NCI-H1694 (cell line): ENCODE results near the gene SLC45A2.
"Not testable (repeated sequence)": the region's sequence is repeated elsewhere in the genome, so short reads cannot be mapped to it uniquely, and the experiment has no call there.

Source experiments
- DNase-seq: peaks from one replicate; lab custom pipeline; 2025; lab: John Stamatoyannopoulos, UW

SLC45A2 gene

GRCh38 chr5:33929925-33930690 is 54.4 kb downstream of the SLC45A2 start:
- no peak for DNase-seq

- no peak for DNase-seq
Observed at GRCh38 chr5:33928283-33928682, 56.2 kb downstream of the SLC45A2 start.

GRCh38 chr5:33927685-33928084 is 56.8 kb downstream of the SLC45A2 start:
- DNase-seq, result no peak

GRCh38 chr5:33925278-33925677 is 59.2 kb downstream of the SLC45A2 start:
- no peak for DNase-seq

GRCh38 chr5:33921002-33921401 is 63.5 kb downstream of the SLC45A2 start:
- DNase-seq, result no peak

- not testable (repeated sequence) for DNase-seq
Observed at GRCh38 chr5:33914844-33915243, 69.6 kb downstream of the SLC45A2 start.

- not testable (repeated sequence) for DNase-seq
Observed at GRCh38 chr5:33906248-33906647, 78.2 kb downstream of the SLC45A2 start.

- DNase-seq, result no peak
Observed at GRCh38 chr5:33905381-33905780, 79.1 kb downstream of the SLC45A2 start.

GRCh38 chr5:33903118-33903517 is 81.4 kb downstream of the SLC45A2 start:
- DNase-seq, result no peak

- DNase-seq, result no peak
Observed at GRCh38 chr5:33901156-33901555, 83.3 kb downstream of the SLC45A2 start.
